ENCODE results near the gene DNAI7. TPM values are rescaled to one million over a fixed set of nuclear protein-coding genes. Genes with fewer than 3 reads are reported as not detected.

Gene DNAI7
- total RNA-seq, 1 donor from 2014 or later, result not detected

DNA sequence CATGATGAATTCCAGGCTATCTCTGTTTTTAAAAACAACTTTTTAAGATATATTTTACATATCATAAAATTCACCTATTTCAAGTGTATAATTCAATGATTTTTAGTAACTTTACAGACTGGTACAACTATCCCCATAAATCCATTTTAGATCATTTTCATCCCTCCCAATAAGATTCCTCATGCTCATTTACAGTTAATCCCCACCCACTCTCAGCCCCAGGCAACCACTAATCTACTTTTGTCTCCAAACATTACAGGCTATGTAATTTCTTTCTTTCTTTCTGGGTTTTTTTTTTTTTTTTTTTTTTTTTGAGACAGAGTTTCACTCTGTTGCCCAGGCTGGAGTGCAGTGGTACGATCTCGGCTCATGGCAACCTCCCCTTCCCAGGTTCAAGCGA, 81.3 kb downstream of the DNAI7 start:
- Mint-ChIP-seq H3K4me3 (ENCODE audit: unreplicated experiment) (no peak overlapping the region), H3K4me1 (ENCODE audit: low read depth) (peaks cover 4% of the 10 kb centered on the region), H3K36me3 (ENCODE audit: low read depth) (peaks cover 2% of the 10 kb centered on the region), H3K27me3 (ENCODE audit: low read depth) (no peaks in the 10 kb centered on the region), H3K9me3 (ENCODE audit: low read depth) (no peaks in the 10 kb centered on the region), H3K27ac (ENCODE audit: unreplicated experiment) (no peak overlapping the region)
- TF ChIP-seq CTCF (IDR thresholded peaks at IDR 0.05), result no peak
- no peak for DNase-seq (ENCODE audit: low spot score)

- Mint-ChIP-seq H3K9me3 (ENCODE audit: low read depth) (no peaks in the 10 kb centered on the region), H3K4me3 (ENCODE audit: unreplicated experiment) (no peak overlapping the region), H3K4me1 (ENCODE audit: low read depth) (peaks cover 4% of the 10 kb centered on the region), H3K27ac (ENCODE audit: unreplicated experiment) (no peak overlapping the region), H3K36me3 (ENCODE audit: low read depth) (peaks cover 2% of the 10 kb centered on the region), H3K27me3 (ENCODE audit: low read depth) (no peaks in the 10 kb centered on the region)
- no peak for TF ChIP-seq CTCF (IDR thresholded peaks at IDR 0.05)
- DNase-seq (ENCODE audit: low spot score), result no peak
Observed at GRCh38 chr12:25110260-25110659, 84.7 kb downstream of the DNAI7 start.

DNA sequence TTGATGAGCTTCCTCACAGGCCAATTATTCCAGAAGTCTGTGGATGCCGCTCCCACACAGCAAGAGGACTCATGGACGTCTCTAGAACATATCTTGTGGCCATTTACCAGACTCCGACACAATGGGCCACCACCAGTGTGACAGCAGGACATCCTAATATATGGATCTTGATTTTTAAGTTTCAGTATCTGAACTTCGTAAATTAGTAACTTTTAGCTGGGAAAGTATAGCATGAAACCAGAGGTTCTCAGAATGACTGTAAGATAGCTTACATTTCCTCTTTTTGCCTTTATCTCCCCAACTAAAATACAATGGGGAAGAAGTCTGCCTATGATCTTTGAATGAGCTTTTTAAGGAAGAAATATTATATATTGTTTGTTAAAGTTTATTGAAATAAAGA, 87.0 kb downstream of the DNAI7 start:
- Mint-ChIP-seq H3K4me3 (ENCODE audit: unreplicated experiment) (no peak overlapping the region), H3K27ac (ENCODE audit: unreplicated experiment) (no peak overlapping the region), H3K36me3 (ENCODE audit: low read depth) (peaks cover 2% of the 10 kb centered on the region), H3K4me1 (ENCODE audit: low read depth) (peaks cover 4% of the 10 kb centered on the region), H3K9me3 (ENCODE audit: low read depth) (no peaks in the 10 kb centered on the region), H3K27me3 (ENCODE audit: low read depth) (no peaks in the 10 kb centered on the region)
- no peak for DNase-seq (ENCODE audit: low spot score)
- TF ChIP-seq CTCF (IDR thresholded peaks at IDR 0.05), result no peak

DNA sequence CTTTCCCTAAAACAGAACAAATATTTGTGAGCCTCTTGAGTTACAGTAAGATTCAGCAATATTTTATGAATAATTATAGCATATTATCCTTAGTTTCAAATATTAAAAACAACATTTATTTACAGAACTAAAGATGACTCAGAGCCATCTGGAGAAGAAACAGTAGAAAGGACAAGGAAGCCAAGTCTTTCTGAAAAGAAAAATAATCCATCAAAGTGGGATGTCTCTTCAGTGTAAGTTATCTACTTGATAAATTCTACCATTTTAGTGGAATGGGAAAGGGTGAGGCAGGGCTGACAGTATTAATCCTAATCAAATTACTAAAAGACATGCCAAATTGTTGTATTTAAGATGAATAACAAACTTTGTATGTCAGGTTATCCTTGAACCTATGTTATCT, 88.1 kb downstream of the DNAI7 start:
- no peaks in the 10 kb centered on the region for H3K27me3 Mint-ChIP-seq (ENCODE audit: low read depth)
- TF ChIP-seq CTCF (IDR thresholded peaks at IDR 0.05), result no peak
- no peak for DNase-seq (ENCODE audit: low spot score)
- no peak overlapping the region for H3K4me3 Mint-ChIP-seq (ENCODE audit: unreplicated experiment)
- H3K9me3 Mint-ChIP-seq (ENCODE audit: low read depth), result no peaks in the 10 kb centered on the region
- H3K27ac Mint-ChIP-seq (ENCODE audit: unreplicated experiment), result no peak overlapping the region
- H3K36me3 Mint-ChIP-seq (ENCODE audit: low read depth), result peaks cover 2% of the 10 kb centered on the region
- peaks cover 4% of the 10 kb centered on the region for H3K4me1 Mint-ChIP-seq (ENCODE audit: low read depth)

DNA sequence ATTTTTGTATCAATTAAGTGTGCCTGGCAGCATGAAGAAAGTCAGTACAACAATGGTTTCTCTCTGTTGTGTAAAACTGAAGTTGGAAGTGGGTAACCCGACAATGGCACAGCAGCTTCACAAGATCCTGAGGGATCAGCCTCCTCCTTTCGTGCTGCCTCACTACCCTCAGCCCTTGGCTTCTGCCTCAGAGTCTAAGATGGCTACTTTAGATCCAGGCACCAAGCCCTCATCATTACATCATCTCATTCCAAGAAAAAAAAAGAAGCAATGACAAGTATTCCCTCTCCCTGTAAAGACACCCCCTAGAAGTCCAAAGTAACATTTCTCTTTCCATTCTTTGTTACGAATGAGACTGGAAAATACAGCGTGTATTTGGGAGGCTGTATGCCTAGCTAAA, 92.6 kb downstream of the DNAI7 start:
- H3K4me1 Mint-ChIP-seq (ENCODE audit: low read depth), result peaks cover 4% of the 10 kb centered on the region
- no peak overlapping the region for H3K4me3 Mint-ChIP-seq (ENCODE audit: unreplicated experiment)
- no peaks in the 10 kb centered on the region for H3K36me3 Mint-ChIP-seq (ENCODE audit: low read depth)
- no peak for DNase-seq (ENCODE audit: low spot score)
- H3K27ac Mint-ChIP-seq (ENCODE audit: unreplicated experiment), result no peak overlapping the region
- H3K9me3 Mint-ChIP-seq (ENCODE audit: low read depth), result no peaks in the 10 kb centered on the region
- no peak for TF ChIP-seq CTCF (IDR thresholded peaks at IDR 0.05)
- H3K27me3 Mint-ChIP-seq (ENCODE audit: low read depth), result no peaks in the 10 kb centered on the region
